Effector memory CD4-positive, alpha-beta T cell (primary cell): Measurements from ENCODE around the gene TCP10L.
"Not testable (repeated sequence)": the region's sequence is repeated elsewhere in the genome, so short reads cannot be mapped to it uniquely, and the experiment has no call there.

Experiments used
- DNase-seq, 3 donors: peaks; one replicate each; pipeline ENCODE4 v3.0.0-alpha.2; 2020
- H3K27ac ChIP-seq: 2 replicates; pipeline ENCODE4 v1.7.0; 2013; ENCODE audit warnings: mild to moderate bottlenecking, low read length, moderate library complexity; ENCODE audit not compliant: insufficient read depth, poor library complexity, severe bottlenecking
- H3K27me3 ChIP-seq: replicated peaks from 2 replicates; pipeline ENCODE4 v1.7.0; 2013; ENCODE audit warnings: mild to moderate bottlenecking, low read length; ENCODE audit not compliant: insufficient read depth, control insufficient read depth, poor library complexity, severe bottlenecking
- H3K36me3 ChIP-seq: 2 replicates; pipeline ENCODE4 v1.7.0; 2013; ENCODE audit warnings: mild to moderate bottlenecking, low read length, moderate library complexity; ENCODE audit not compliant: control insufficient read depth, insufficient read depth
- H3K4me1 ChIP-seq: 2 replicates; pipeline ENCODE4 v1.7.0; 2013; ENCODE audit warnings: low read length, mild to moderate bottlenecking; ENCODE audit not compliant: control insufficient read depth, insufficient read depth, poor library complexity, severe bottlenecking
- H3K4me3 ChIP-seq: 2 replicates; pipeline ENCODE4 v1.7.0; 2013; ENCODE audit warnings: low read length, low read depth, mild to moderate bottlenecking; ENCODE audit not compliant: insufficient read depth, poor library complexity, severe bottlenecking
- H3K9me3 ChIP-seq: 2 replicates; pipeline ENCODE4 v1.7.0; 2013; ENCODE audit warnings: mild to moderate bottlenecking, low read length, moderate library complexity; ENCODE audit not compliant: control insufficient read depth

The TCP10L gene

DNA sequence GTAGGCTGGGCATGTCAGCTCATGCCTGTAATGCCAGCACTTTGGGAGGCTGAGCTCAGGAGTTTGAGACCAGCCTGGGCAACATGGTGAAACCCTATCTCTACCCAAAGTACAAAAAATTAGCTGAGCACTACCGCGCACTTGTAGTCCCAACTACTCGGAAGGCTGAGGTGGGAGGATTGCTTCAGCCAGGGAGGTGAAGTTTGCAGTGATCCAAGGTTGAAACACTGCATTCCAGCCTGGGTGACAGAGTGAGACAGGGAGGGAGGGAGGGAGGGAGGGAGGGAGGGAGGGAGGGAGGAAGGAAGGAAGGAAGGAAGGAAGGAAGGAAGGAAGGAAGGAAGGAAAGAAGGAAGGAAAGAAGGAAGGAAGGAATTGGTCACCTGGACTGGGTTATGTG, 53.8 kb downstream of the TCP10L start:
- H3K4me1 ChIP-seq, H3K4me3 ChIP-seq, DNase-seq, H3K27me3 ChIP-seq, H3K9me3 ChIP-seq, H3K36me3 ChIP-seq, H3K27ac ChIP-seq: not testable (repeated sequence)

DNA sequence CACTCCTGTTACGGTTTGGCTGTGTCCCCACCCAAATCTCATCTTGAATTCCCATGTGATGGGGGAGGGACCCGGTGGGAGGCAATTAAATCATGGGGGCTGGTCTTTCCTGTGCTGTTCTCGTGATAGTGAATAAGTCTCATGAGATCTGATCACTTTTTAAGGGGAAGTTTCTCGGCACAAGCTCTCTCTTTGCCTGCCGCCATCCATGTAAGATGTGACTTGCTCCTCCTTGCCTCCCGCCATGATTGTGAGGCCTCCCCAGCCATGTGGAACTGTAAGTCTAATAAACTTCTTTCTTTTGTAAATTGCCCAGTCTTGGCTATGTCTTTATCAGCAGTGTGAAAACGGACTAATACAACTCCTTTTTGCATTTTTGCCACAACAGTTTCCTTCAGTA, 54.5 kb downstream of the TCP10L start:
- not testable (repeated sequence) for H3K36me3 ChIP-seq, H3K4me1 ChIP-seq, H3K27me3 ChIP-seq, H3K4me3 ChIP-seq, H3K9me3 ChIP-seq, H3K27ac ChIP-seq, DNase-seq

DNA sequence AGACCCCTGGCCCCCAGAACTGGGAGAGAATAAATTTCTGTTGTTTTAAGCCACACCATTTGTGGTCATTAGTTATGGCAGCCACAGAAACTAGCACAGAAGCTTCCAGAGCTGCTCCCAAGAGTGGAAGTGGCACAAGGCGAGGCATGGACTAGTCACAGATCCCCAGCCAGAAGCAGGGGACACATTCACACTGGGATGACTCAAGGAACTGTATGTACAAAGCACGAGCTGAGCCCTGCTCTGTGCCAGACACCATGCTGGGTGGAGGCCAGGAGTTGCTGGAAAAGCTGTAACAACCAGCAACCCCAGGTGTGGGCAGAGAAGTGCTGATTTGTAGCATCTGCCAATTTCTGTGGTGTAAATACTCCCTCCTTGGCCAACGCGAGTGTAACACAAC, 55.6 kb downstream of the TCP10L start:
- Histone ChIP-seq H3K4me3 (no peak overlapping the region), H3K27me3 (no peaks in the 10 kb centered on the region), H3K36me3 (no peaks in the 10 kb centered on the region), H3K9me3 (no peaks in the 10 kb centered on the region), H3K4me1 (no peaks in the 10 kb centered on the region), H3K27ac (no peak overlapping the region)
- no peak for DNase-seq

DNA sequence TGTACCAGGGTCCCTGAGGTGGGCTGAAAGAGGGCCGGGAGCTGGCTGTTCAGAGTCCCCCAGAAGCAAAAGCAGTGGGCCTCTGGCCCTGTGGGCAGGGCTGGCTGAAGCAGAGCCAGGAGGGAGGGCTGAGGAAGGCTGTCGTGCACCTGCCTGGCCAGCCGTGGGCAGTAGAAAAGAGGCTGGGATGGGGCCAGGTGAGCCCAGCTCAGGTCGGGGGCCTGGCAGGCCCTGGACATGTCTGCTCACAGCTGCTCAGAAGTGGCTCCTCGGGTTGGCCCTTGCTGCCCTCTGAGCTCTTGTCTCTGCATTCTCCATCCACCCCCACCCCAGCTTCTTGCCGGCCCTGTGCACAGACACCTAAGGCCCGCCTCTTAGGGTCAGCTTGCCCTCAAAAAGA, 60.0 kb downstream of the TCP10L start:
- Histone ChIP-seq H3K27me3 (no peaks in the 10 kb centered on the region), H3K4me3 (no peak overlapping the region), H3K27ac (no peak overlapping the region), H3K9me3 (no peaks in the 10 kb centered on the region), H3K36me3 (no peaks in the 10 kb centered on the region), H3K4me1 (no peaks in the 10 kb centered on the region)
- no peak for DNase-seq

DNA sequence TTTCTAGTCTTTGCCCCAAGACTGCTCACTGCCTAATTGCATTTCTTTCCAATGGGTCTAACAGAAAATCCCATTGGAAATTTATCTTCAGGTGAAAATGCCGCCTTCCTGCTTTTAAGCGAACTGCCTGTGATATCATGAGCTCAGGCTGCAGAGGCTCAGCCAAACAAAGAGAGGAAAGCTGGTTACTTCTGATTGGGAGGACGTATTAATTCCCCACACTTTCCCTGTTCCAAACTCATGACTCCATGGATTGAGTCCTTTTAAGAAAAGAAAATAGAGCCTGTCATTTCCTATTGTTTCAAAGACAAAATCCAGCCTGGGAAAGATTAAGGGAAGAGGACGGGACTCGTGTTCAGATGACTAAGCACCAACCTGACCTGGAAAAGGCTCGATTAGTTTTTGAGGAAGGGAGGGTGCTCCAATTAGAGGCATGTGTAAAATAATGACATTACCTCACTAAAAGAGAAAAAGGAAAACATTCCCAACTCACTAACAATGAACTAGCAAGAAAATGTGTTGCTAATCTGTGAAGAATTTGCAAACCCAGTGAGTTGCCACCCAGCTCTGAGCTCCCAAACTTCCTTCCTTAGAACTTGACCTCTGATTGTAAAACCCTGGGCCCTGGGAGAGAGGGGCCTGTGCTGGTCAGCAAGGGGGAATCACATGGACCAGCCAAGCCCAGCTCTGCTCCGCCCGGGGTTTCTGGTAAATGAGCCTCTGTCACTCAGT, 61.2 kb downstream of the TCP10L start:
- no peaks in the 10 kb centered on the region for H3K9me3 ChIP-seq
- H3K36me3 ChIP-seq: no peaks in the 10 kb centered on the region
- no peak overlapping the region for H3K27ac ChIP-seq
- H3K4me3 ChIP-seq: no peak overlapping the region
- H3K4me1 ChIP-seq: no peaks in the 10 kb centered on the region
- no peak for DNase-seq
- no peaks in the 10 kb centered on the region for H3K27me3 ChIP-seq
